ENCODE measurements around the gene APBA1.

Gene APBA1

DNA sequence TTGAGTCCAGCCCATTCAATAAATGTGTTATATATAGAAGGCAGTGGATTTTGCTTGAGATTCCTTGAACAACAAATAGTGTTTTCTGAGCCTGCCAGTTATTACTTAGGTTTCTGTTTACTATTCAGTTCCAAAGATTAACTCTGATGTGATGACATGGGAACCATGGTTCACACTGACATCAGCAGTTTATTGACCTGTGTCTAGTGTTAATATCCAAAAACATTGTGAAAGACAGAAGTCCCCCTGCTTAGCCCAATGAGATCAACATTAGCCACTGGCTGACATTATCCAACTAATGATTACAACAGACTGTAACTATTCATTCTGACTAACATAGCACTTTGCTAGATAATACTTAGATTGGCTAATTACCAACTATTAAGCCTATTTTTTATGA lies 14.9 kb downstream of the APBA1 start:
- TF ChIP-seq, protein P1, sequence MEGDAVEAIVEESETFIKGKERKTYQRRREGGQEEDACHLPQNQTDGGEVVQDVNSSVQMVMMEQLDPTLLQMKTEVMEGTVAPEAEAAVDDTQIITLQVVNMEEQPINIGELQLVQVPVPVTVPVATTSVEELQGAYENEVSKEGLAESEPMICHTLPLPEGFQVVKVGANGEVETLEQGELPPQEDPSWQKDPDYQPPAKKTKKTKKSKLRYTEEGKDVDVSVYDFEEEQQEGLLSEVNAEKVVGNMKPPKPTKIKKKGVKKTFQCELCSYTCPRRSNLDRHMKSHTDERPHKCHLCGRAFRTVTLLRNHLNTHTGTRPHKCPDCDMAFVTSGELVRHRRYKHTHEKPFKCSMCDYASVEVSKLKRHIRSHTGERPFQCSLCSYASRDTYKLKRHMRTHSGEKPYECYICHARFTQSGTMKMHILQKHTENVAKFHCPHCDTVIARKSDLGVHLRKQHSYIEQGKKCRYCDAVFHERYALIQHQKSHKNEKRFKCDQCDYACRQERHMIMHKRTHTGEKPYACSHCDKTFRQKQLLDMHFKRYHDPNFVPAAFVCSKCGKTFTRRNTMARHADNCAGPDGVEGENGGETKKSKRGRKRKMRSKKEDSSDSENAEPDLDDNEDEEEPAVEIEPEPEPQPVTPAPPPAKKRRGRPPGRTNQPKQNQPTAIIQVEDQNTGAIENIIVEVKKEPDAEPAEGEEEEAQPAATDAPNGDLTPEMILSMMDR (IDR thresholded peaks at IDR 0.05; ENCODE audit: low read depth, low read length), result no peak
- no peak for DNase-seq (ENCODE audit: extremely low read depth, low read depth)

DNA sequence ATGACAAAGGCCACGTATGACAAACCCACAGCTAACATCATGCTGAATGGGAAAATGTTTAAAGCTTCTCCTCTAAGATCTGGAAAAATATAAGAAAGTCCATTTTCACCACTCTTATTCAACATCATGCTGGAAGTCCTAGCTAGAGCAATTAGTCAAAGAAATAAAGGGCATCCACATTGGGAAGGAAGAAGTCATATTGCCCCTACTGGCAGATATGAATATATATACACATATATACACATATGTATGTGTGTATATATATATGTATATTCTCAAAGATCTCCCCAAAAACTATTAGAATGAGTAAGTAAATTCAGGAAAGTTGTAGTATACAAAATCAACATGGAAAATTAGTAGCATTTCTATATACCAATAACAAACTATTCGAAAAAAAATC lies 17.1 kb downstream of the APBA1 start:
- no peak for DNase-seq (ENCODE audit: extremely low read depth, low read depth)

DNA sequence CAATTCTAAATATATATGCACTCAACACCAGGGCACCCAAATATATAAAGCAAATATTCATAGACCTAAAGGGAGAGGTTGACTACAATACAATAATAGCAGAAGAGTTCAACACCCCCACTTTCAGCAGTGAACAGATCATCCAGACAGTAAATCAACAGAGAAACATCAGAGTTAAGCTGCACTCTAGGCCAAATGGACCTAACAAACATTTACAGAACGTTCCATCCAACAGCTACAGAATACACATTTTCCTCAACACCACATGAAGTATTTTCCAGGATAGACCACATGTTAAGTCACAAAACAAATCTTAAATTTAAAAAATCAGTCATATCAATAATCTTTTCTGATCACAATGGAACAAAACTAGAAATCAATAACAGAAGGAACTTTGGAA lies 18.9 kb downstream of the APBA1 start:
- no peak for DNase-seq (ENCODE audit: extremely low read depth, low read depth)
- TF ChIP-seq, protein P1 (IDR thresholded peaks at IDR 0.05; ENCODE audit: low read depth, low read length), result no peak

More for the DNA sequence above, 17.1 kb downstream of the APBA1 start:
- TF ChIP-seq, protein P1 (IDR thresholded peaks at IDR 0.05; ENCODE audit: low read depth, low read length), result no peak

DNA sequence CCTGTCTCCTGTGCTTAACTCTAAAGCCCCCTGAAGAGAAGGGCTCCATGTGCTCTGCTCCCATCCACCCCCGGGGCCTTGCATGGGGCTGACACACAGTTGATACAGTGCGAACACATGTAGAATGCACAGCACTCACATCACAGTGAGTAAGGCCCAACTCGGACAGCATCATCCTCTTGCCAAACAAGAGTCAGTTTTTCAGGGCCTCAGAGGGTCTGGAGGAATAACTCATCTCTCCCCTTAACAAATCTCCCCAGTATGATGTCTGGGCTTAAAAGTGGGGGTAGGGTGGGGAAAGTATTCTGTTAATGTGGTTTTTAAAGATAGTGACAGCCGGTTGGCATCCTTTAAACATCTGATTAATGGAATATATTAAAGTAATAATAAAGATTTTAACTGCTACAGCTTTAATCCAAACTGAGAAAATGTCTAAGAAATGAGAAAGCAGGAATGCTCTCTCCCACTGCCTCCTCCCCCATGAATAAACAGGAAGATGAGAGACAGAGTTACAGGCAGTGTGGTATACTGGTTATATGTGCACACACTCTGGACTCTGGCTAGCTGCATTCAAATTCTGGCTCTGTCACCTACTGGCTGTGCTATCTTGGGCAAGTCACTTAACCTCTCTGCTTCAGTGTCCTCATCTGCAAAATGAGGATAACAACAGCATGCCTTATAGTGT lies 22.5 kb downstream of the APBA1 start:
- TF ChIP-seq, protein P1 (IDR thresholded peaks at IDR 0.05; ENCODE audit: low read depth, low read length), result no peak

DNA sequence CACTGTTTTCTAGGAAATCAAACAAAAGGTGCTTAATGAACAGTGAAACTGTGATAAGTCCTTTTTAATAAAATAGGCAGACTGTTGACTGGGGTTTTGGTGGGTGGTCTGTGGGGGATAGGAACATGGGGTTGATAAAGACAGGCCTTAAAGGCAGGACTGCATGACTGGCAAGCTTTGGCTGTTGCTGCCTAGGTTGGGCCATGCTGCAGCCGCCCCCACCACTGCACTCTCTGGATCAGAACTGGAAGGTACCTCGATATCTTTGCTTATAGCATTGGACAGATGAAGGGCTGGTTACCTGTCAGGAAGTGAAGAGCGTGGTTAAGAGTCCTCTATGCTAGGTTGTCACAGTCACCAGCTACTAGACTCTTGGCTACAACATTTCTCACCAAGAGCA lies 24.4 kb downstream of the APBA1 start:
- TF ChIP-seq, protein P1 (IDR thresholded peaks at IDR 0.05; ENCODE audit: low read depth, low read length), result no peak
- DNase-seq (ENCODE audit: extremely low read depth, low read depth), result no peak

More for the DNA sequence above, 22.5 kb downstream of the APBA1 start:
- no peak for DNase-seq (ENCODE audit: extremely low read depth, low read depth)

DNA sequence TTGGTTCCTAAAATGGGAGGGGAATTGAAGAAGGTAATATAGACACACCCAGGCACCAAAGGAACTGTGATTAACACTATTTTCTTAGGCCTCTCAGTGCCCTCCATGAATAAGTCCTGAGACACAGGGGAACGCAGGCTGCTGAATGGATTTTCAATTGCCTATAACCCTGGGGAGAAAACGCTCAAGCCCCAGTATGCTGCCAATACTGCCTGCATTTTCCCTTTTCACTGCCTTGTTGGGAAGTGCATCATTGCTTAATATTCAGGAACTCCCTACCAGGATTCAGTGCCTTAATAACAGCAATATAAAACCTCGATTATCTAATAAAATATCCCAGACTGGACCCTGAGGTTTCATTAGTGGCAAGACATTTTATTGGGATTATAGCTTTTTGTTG lies 25.4 kb downstream of the APBA1 start:
- DNase-seq (ENCODE audit: extremely low read depth, low read depth), result no peak
- TF ChIP-seq, protein P1 (IDR thresholded peaks at IDR 0.05; ENCODE audit: low read depth, low read length), result no peak

DNA sequence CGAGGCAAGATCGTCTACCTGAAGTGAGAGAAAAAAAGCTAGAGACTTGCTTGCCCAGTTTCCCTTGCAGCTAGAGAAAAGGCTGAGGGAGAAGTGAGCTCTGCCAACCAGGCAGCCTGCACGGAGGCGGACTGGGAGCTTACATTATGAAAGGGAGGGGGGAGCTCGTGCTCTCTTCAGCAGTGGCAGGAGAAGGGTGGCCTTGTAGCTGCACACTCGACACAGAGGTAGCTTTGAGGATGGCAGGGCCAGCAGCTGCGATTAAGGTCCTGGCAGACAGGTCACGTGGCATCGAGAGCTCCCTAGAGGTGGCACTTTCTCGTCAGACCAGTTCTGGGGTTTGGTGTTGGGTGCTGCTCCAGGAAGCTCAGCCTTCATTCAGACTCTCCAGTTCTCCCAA lies 26.7 kb downstream of the APBA1 start:
- no peak for DNase-seq (ENCODE audit: extremely low read depth, low read depth)

More for the DNA sequence above, 26.7 kb downstream of the APBA1 start:
- TF ChIP-seq, protein P1 (IDR thresholded peaks at IDR 0.05; ENCODE audit: low read depth, low read length), result no peak

Measured in AG09319 (cell line).